GM12892 (cell line): Measurements from ENCODE around the gene NRXN3.

Experiments used
- DNase-seq: peaks from one replicate; pipeline ENCODE4 v3.0.0; 2011; ENCODE audit not compliant: insufficient read length
- FAIRE-seq: peaks from 2 replicates; lab custom pipeline; 2011; peaks lifted over from hg19 to GRCh38; lab: Jason Lieb, UNC
- POLR2A ChIP-seq: IDR thresholded peaks from 2 replicates; pipeline ENCODE4 v1.6.1; 2011; ENCODE audit warnings: low read depth, low read length, control low read depth
- POLR2AphosphoS5 ChIP-seq: IDR thresholded peaks from 2 replicates; pipeline ENCODE4 v1.6.1; 2011; ENCODE audit warnings: low read depth, low read length, control low read depth
- TAF1 ChIP-seq: IDR thresholded peaks from 2 replicates; pipeline ENCODE4 v1.6.1; 2011; ENCODE audit warnings: low read depth, mild to moderate bottlenecking, control low read depth, low read length, borderline replicate concordance

The NRXN3 gene

DNA sequence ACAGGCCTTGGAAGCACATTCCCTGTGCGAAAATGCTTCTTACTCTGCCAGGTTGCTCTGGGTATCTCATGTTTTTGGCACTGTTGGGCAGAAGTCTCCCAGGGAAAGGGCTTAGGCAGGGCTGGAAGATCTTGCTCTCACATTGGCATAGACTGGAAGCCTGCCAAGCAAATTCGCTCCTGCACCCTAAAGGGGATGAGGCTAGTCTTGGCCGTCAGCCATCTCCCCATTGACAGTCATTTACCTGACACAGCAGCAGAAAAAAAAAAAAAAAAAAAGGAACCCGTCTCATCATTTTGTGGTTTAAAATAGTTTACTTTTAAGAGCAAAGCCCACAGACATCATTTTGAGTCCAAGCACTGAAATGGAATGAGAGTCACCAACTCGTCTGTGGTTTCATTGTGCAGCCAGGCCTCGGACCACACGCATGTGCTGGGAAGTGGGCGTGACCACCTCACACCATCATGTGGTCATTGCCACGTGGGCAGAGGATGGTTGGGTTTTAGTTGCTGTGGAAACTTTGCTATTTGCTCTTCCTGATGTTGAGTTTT lies 84.8 kb downstream of the NRXN3 start:
- DNase-seq (no peak), FAIRE-seq (no peak)
- no peak for TF ChIP-seq TAF1
- TF ChIP-seq POLR2AphosphoS5, result no peak
- no peak for TF ChIP-seq POLR2A

GRCh38 chr14:78259831-78260230 lies 89.7 kb downstream of the NRXN3 start:
- no peak for TF ChIP-seq POLR2A
- no peak for TF ChIP-seq TAF1
- no peak for TF ChIP-seq POLR2AphosphoS5
- FAIRE-seq (no peak), DNase-seq (no peak)

- DNase-seq (no peak), FAIRE-seq (no peak)
- TF ChIP-seq TAF1 (no peak), POLR2A (no peak), POLR2AphosphoS5 (no peak)
Measured at GRCh38 chr14:78278464-78279250, 108.5 kb downstream of the NRXN3 start.

- FAIRE-seq (no peak), DNase-seq (no peak)
- no peak for TF ChIP-seq POLR2A
- TF ChIP-seq POLR2AphosphoS5, result no peak
- no peak for TF ChIP-seq TAF1
Measured at GRCh38 chr14:78282437-78282836, 112.3 kb downstream of the NRXN3 start.

DNA sequence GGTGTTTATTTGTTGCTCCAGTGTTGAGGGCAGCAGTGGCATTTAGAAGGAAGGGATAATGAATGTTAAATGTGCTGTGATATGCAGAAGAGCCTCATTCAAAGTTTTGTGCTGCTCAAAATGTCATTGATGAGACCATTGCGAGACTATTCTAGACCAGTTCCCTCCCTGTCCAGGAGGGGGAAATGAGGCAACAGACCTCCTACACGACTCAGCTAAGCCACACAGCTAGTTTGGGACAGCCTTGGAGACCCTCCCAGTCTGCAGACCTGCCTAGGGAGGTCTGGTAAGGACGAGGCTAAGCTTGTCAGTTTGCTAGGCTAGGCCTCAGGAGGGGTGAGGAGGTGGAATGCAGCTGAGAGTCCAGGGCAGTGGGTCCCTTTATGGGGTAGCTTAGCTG lies 116.0 kb downstream of the NRXN3 start:
- TF ChIP-seq POLR2A, result no peak
- no peak for TF ChIP-seq POLR2AphosphoS5
- TF ChIP-seq TAF1, result no peak
- no peak for FAIRE-seq
- DNase-seq, result no peak

GRCh38 chr14:78292003-78292402 lies 121.8 kb downstream of the NRXN3 start:
- FAIRE-seq, result no peak
- TF ChIP-seq POLR2A (no peak), TAF1 (no peak), POLR2AphosphoS5 (no peak)

GRCh38 chr14:78297858-78298257 lies 127.7 kb downstream of the NRXN3 start:
- no peak for TF ChIP-seq POLR2A
- no peak for TF ChIP-seq TAF1
- TF ChIP-seq POLR2AphosphoS5, result no peak
- DNase-seq, result no peak
- FAIRE-seq, result no peak

More at GRCh38 chr14:78292003-78292402, 121.8 kb downstream of the NRXN3 start:
- DNase-seq, result no peak

DNA sequence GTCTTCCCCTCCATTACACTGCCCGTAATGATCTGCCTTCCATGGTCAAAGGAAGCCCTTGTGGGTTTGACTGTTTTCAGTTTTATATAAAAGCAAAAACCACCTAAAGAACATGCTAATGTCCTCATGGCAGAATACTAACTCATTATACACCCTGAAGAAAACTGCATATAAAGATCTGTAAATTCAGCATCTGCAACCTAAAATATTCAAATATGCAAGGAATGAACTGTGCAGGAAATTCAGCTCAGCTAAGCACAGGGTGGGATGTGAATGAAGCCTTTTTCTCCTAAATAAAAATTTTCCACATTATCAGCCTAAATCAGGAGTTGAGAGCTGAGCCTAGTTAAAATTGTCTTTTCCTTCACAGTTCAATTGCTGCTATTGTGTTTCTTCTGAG lies 128.1 kb downstream of the NRXN3 start:
- DNase-seq (no peak), FAIRE-seq (no peak)
- TF ChIP-seq POLR2AphosphoS5, result no peak
- no peak for TF ChIP-seq POLR2A
- TF ChIP-seq TAF1, result no peak

DNA sequence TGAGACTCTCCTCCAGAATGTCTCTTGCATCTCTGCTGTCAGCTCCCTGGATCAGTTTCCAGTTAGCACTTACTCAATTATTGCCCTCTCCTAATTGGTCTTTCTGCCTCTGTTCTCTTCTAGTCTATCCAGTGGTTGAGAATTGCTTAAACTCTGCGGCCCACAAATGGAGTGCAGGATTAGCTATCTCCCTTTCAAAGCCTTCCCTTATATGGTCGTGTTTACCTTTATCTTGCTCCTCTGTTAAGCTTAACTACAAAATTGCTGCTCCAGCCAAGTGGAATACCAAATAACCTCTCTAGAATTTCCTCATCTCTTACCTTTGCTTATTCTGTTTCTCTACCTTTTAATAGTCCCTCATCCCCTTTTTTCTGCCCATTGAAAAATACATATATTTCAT lies 132.7 kb downstream of the NRXN3 start:
- DNase-seq (no peak), FAIRE-seq (no peak)
- TF ChIP-seq POLR2A, result no peak
- TF ChIP-seq TAF1, result no peak

GRCh38 chr14:78307671-78308070 lies 137.5 kb downstream of the NRXN3 start:
- TF ChIP-seq TAF1 (no peak), POLR2A (no peak), POLR2AphosphoS5 (no peak)
- FAIRE-seq, result no peak
- DNase-seq, result no peak

DNA sequence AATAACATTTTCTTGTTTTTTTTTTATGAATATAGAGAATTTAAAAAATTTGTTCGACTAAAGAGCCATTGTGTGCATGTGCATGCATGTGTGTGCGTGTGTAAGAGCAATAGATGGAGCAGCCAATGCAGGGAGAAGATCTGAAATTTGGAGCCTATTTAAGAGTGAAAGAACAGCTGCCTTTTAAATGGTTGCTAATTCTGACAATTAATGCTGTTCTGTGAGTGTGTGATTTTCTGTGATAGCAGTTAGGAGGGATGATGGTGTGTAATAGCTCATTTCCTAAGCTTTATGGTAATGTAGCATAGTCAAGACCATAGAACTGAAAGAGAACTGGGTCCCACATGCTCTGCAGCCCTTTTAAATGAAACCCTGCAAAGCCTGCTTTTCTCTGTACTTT lies 137.9 kb downstream of the NRXN3 start:
- DNase-seq (no peak), FAIRE-seq (no peak)
- TF ChIP-seq TAF1 (no peak), POLR2AphosphoS5 (no peak), POLR2A (no peak)

DNA sequence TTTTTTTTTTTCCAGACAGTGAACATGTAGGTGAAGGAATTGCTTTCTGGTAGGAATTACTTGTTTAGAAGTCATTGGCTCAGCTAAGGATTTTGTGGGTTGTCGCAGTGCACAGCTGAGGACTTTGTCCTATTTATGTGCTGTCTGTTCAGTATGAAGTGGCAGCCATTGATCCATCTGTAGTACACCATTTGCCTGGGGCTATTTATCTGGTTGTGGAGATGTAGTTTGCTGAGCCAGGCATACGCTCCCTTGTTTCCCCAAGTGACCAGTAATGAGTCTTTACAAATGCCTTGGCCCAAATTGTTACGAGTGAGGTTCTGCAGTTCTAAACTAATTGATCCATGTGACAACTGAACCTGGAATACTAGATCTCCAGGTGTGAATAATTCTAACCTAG lies 140.1 kb downstream of the NRXN3 start:
- DNase-seq, result no peak

More for the DNA sequence above, 140.1 kb downstream of the NRXN3 start:
- TF ChIP-seq POLR2AphosphoS5, result no peak
- no peak for TF ChIP-seq TAF1
- no peak for TF ChIP-seq POLR2A
- FAIRE-seq, result no peak
